ENCODE measurements around the gene SLC7A4.

SLC7A4 gene

DNA sequence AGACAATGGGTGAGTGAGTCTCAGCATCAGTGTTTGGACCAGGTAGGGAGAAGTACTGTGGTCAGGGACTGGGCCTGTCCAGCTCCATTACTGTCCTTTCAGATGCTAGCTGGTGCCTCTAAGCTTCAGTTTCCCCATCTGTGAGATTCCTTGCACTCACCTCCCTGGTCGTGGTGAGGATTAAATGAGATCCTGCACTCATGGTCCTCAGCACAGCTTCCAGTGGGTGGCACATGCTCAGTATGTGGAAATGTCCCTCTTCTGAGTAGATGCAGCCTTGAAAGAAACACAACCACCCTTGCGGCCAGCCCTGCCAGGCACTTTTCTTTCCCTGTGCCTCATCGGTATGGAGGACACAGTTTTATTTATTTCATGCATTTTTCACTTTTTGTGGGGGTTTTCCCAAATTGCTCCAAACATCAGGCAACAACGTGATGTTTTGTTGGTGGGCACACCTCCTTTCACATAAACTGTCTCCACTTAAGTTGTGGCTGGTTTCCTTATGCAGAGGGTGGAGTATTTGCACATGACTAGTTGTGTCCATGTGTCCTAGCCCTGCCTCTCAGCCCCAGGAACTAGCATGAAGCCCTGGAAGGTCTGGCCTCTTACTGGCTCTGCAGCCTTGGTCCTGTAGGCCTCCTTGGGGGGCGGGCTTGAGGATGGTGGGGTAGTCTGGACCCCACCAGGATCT is 49.1 kb downstream of the SLC7A4 start:
- DNase-seq = no peak

GRCh38 chr22:20982563-20982882 is 49.8 kb downstream of the SLC7A4 start:
- no peak for DNase-seq

DNA sequence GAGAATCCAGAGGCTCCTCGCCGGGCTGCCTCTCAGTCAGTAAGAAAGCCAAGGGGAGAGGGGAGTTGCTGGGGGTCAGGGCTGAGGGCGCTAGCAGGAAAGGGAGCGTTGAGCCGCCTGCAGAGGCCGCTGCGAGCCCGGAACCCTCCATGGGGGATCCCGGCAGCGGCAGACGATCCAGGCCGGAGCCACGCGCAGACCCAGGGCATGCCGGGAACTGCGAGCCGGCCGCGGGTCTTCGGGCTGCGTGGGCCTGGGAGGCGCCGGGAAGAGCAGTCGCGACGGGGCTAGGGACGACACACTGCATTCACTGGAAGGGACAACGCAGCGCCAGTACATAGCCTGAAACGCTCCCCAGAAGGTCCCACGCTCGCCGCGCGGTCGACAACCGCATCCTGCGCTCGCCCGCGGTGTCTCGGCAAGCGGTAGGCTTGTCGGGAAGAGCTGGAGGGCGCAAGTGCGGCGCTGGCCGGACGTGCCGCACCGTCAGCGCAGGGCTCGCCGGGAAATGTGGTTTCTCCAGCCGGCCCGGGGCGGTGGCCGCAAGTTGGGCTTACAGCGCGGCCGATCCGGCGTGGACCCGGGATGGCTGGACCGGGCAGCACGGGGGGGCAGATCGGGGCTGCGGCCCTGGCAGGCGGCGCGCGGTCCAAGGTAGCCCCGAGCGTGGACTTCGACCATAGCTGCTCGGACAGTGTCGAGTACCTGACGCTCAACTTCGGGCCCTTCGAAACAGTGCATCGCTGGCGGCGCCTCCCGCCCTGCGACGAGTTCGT is 50.4 kb downstream of the SLC7A4 start, which contains the start of gene LZTR1:
LZTR1 (plus strand) TSS at position 511 of the 776 bp plus-strand sequence; CDS start at position 586, 75 bp downstream.
- DNase-seq = peak; percentile 72

DNA sequence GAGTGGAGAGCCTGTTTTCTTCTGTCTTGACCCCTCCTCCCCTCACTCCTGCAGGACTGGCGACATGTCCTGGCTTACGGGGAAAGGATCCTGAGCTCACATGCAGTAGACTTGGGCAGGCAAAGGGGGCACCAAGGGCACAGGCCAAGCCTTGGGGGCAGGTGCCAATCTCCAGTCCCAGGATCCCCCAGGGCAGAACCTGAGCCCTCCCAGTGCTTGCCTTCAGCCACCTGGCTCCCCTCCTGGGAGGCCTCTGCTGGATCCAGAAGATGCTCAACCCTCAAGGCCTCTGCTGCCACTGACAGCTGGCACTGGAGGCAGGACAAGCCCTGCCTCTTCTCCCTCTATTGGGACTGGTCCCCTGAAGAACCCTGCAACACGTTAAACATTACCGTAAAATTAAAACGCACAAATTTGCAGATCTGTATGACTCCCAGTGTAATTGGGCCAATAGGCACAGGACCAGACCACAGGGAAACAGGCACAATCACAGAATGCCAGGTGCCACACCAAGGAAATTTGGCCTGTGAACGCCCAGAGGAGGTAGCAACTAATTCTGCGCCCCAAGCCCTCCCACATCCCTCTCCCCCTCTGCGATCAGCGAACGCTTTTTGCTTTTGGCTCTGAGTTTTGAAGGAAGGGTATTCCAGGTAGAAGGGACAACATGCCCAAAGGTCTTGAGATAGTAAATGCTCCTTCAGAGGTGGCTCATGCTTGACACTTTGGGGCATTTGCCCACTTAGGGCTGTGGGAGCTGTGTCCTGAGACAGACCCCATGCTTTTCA is 51.2 kb downstream of the SLC7A4 start:
- DNase-seq = no peak

- no peak for DNase-seq
Observed at GRCh38 chr22:20980523-20980922, 51.8 kb downstream of the SLC7A4 start.

DNA sequence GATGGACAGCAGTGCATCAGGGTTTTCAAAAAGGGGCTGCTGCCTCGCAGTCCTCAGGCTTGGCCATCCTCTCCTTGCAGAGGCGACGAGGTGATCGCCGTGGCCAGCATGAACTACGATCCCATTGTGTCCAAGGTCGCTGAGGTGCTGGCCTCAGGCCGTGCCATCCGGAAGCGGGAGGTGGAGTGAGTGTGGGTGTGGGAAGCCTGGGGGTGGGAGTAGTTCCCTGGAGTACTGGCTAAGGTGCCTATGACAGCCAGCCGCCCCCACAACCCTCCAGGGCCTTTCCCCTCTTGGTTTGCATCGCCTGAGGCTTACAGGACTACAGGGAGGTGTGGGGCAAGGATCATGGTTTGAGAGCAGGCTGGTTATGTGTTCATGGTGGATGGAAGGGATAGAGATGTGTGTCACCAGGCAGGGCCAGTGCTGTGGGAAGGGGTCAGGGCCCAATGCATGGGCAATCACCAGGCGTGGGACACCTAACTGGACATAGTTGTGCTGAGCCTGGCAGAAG is 52.4 kb downstream of the SLC7A4 start:
- DNase-seq = no peak

DNA sequence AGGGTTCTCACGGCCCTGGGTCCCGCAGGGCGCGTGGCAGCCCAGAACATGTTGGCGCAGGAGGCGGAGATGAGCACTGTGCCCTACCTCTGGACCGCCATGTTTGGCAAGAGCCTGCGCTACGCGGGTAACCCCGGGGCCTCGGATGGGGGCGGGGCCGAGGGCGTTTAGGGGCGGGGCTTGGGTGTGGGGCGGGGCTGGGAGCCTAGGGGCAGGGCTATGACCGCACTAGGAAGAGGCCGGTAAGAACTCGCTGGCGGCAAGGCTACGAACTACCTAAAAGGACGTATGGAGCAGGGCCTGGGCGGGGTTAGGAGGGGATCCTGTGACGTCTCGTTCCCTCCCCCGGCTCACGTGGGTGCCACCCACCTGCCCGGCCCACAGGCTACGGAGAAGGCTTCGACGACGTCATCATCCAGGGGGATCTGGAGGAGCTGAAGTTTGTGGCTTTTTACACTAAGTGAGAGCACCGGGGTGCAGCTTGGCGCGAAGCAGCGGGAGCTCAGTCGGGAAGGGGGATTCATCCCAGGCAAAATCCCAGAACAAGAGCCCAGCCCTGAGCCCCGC is 53.0 kb downstream of the SLC7A4 start:
- DNase-seq = no peak

All from NCI-H2171 (cell line).